Effector memory CD8-positive, alpha-beta T cell (primary cell): ENCODE measurements around the gene CDK10.
"Not testable (repeated sequence)": the region's sequence is repeated elsewhere in the genome, so short reads cannot be mapped to it uniquely, and the experiment has no call there.

ENCODE experiments used
- ATAC-seq: fragments of 150-1000 bp; cut with Tn5 transposase; replicated peaks from 2 replicates; pipeline ENCODE4 v1.10.0; 2021; ENCODE audit warnings: mild to moderate bottlenecking, moderate library complexity
- DNase-seq, 3 experiments: peaks; one replicate each; pipeline ENCODE4 v3.0.0; 2021
- H3K27ac Mint-ChIP-seq, 2 donors: one replicate each; pipeline ENCODE4 v1.8.0; 2022; ENCODE audit warnings: mild to moderate bottlenecking in 2 of 2, mixed read lengths in 2 of 2, moderate library complexity in 2 of 2
- H3K27me3 Mint-ChIP-seq, 2 donors: one replicate each; pipeline ENCODE4 v1.8.0; 2022; ENCODE audit warnings: mixed read lengths in 2 of 2
- H3K36me3 Mint-ChIP-seq: one replicate; pipeline ENCODE4 v1.8.0; 2022; ENCODE audit warnings: mild to moderate bottlenecking, moderate library complexity, mixed read lengths; ENCODE audit not compliant: insufficient read depth
- H3K4me1 Mint-ChIP-seq, 2 donors: one replicate each; pipeline ENCODE4 v1.8.0; 2022; ENCODE audit warnings: low read depth in 2 of 2, mixed read lengths in 2 of 2
- H3K4me3 Mint-ChIP-seq, 2 donors: one replicate each; pipeline ENCODE4 v1.8.0; 2022; ENCODE audit warnings: mild to moderate bottlenecking in 2 of 2, mixed read lengths in 2 of 2, moderate library complexity in 2 of 2
- H3K9me3 Mint-ChIP-seq, 2 donors: one replicate each; pipeline ENCODE4 v1.8.0; 2022; ENCODE audit warnings: mixed read lengths in 2 of 2

Gene CDK10

GRCh38 chr16:89672177-89672941 is 14.1 kb upstream of the CDK10 start:
- DNase-seq: no peak
- no peaks in the 10 kb centered on the region for H3K9me3 Mint-ChIP-seq
- no peaks in the 10 kb centered on the region for H3K36me3 Mint-ChIP-seq

GRCh38 chr16:89678258-89678657 is 8.2 kb upstream of the CDK10 start:
- H3K9me3 Mint-ChIP-seq: no peaks in the 10 kb centered on the region
- no peaks in the 10 kb centered on the region for H3K27me3 Mint-ChIP-seq
- no peak for DNase-seq
- H3K27ac Mint-ChIP-seq: no peak overlapping the region
- no peak for ATAC-seq
- H3K4me1 Mint-ChIP-seq: no peaks in the 10 kb centered on the region
- H3K4me3 Mint-ChIP-seq: no peak overlapping the region
- H3K36me3 Mint-ChIP-seq: no peaks in the 10 kb centered on the region

More at GRCh38 chr16:89672177-89672941, 14.1 kb upstream of the CDK10 start:
- Mint-ChIP-seq H3K4me1 (no peaks in the 10 kb centered on the region), H3K4me3 (no peak overlapping the region), H3K27me3 (no peaks in the 10 kb centered on the region), H3K27ac (no peak overlapping the region)
- no peak for ATAC-seq

GRCh38 chr16:89685916-89686315 is 573 bp upstream of the CDK10 start:
- Mint-ChIP-seq H3K27me3 (no peaks in the 10 kb centered on the region), H3K4me1 (peaks cover 12 to 16% of the 10 kb centered on the region in 2 donors), H3K27ac (peak overlapping the region in 1 of 2 donors; percentile 95), H3K9me3 (no peaks in the 10 kb centered on the region), H3K36me3 (peaks cover 15% of the 10 kb centered on the region), H3K4me3 (peak overlapping the region; percentile 92)
- ATAC-seq: no peak
- no peak for DNase-seq

GRCh38 chr16:89687092-89687940 is 827 bp downstream of the CDK10 start:
- Mint-ChIP-seq H3K9me3 (no peaks in the 10 kb centered on the region), H3K27ac (peak overlapping the region; percentile 88 to 95)
- no peak for DNase-seq

GRCh38 chr16:89688395-89688794 is 1.9 kb downstream of the CDK10 start:
- Mint-ChIP-seq H3K4me3 (peak overlapping the region; percentile 92), H3K27ac (no peak overlapping the region), H3K27me3 (no peaks in the 10 kb centered on the region), H3K36me3 (peaks cover 36% of the 10 kb centered on the region), H3K4me1 (peaks cover 12 to 16% of the 10 kb centered on the region in 2 donors), H3K9me3 (no peaks in the 10 kb centered on the region)
- DNase-seq (no peak), ATAC-seq (no peak)

More at GRCh38 chr16:89687092-89687940, 827 bp downstream of the CDK10 start:
- peak; percentile 53 for ATAC-seq
- Mint-ChIP-seq H3K27me3 (no peaks in the 10 kb centered on the region), H3K4me3 (peak overlapping the region; percentile 92), H3K36me3 (peaks cover 26% of the 10 kb centered on the region), H3K4me1 (peaks cover 12 to 16% of the 10 kb centered on the region in 2 donors)

DNA sequence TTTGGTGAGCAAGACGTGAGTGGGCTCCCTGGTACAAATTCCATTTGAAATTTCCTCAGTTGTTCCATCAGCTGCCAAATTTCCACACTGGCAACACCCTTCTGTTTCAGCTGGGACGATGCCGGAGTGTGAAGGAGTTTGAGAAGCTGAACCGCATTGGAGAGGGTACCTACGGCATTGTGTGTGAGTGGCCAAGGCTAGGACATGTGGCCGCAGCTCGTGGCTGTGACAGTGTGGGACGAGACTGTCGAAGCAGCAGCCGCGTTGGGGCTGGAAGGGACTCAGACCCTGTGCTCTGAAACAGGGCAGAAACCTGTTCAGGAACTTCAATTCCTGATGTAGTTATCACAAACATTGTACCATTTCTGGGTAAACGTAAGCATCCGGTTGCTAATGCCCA is 2.7 kb downstream of the CDK10 start:
- H3K27me3 Mint-ChIP-seq: no peaks in the 10 kb centered on the region
- H3K4me3 Mint-ChIP-seq: no peak overlapping the region
- H3K27ac Mint-ChIP-seq: no peak overlapping the region
- H3K9me3 Mint-ChIP-seq: no peaks in the 10 kb centered on the region
- DNase-seq (no peak), ATAC-seq (no peak)
- peaks cover 12 to 16% of the 10 kb centered on the region in 2 donors for H3K4me1 Mint-ChIP-seq
- peaks cover 44% of the 10 kb centered on the region for H3K36me3 Mint-ChIP-seq

GRCh38 chr16:89689621-89690020 is 3.1 kb downstream of the CDK10 start:
- not testable (repeated sequence) for H3K4me3 Mint-ChIP-seq, H3K27ac Mint-ChIP-seq, H3K9me3 Mint-ChIP-seq, DNase-seq, ATAC-seq, H3K27me3 Mint-ChIP-seq
- peaks cover 12 to 16% of the 10 kb centered on the region in 2 donors for H3K4me1 Mint-ChIP-seq
- peaks cover 44% of the 10 kb centered on the region for H3K36me3 Mint-ChIP-seq

DNA sequence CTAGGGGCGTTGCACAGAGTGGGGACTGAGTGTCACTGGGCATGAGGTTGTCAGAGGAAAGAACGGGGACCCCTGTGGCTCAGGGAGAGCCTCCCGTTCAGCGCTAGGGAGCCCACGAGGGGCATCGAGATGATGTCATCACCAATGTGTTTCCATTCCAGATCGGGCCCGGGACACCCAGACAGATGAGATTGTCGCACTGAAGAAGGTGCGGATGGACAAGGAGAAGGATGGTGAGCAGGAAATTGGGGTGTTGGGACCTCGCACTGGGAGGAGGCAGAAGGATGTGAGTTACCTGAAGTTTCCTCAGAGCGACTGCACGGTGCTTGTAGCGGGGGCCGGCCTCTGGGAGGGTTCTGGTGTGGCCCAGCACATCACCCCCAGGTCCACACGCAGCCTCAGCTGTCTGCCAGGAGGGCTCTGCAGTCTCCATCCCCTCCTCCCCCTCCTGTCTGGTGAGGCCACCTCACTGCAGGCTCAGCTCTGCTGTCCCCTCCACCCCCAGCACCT is 4.0 kb downstream of the CDK10 start:
- no peaks in the 10 kb centered on the region for H3K9me3 Mint-ChIP-seq
- H3K4me3 Mint-ChIP-seq: no peak overlapping the region
- peaks cover 12 to 22% of the 10 kb centered on the region in 2 donors for H3K4me1 Mint-ChIP-seq
- no peak for ATAC-seq
- peaks cover 51% of the 10 kb centered on the region for H3K36me3 Mint-ChIP-seq
- H3K27me3 Mint-ChIP-seq: no peaks in the 10 kb centered on the region
- H3K27ac Mint-ChIP-seq: peak overlapping the region in 1 of 2 donors; percentile 18
- DNase-seq: no peak

GRCh38 chr16:89691231-89691985 is 4.9 kb downstream of the CDK10 start:
- Mint-ChIP-seq H3K27ac (no peak overlapping the region), H3K4me3 (no peak overlapping the region), H3K36me3 (peaks cover 55% of the 10 kb centered on the region), H3K9me3 (no peaks in the 10 kb centered on the region), H3K27me3 (no peaks in the 10 kb centered on the region), H3K4me1 (peaks cover 10 to 28% of the 10 kb centered on the region in 2 donors)
- DNase-seq: no peak
- no peak for ATAC-seq

- H3K36me3 Mint-ChIP-seq: peaks cover 57% of the 10 kb centered on the region
- H3K4me3 Mint-ChIP-seq: no peak overlapping the region
- H3K27me3 Mint-ChIP-seq: no peaks in the 10 kb centered on the region
- no peaks in the 10 kb centered on the region for H3K9me3 Mint-ChIP-seq
- peaks cover 6 to 32% of the 10 kb centered on the region in 2 donors for H3K4me1 Mint-ChIP-seq
- no peak for ATAC-seq
- DNase-seq: no peak
- no peak overlapping the region for H3K27ac Mint-ChIP-seq
Observed at GRCh38 chr16:89691986-89692569, 5.6 kb downstream of the CDK10 start.

GRCh38 chr16:89693289-89693731 is 6.8 kb downstream of the CDK10 start:
- DNase-seq: no peak
- Mint-ChIP-seq H3K9me3 (no peaks in the 10 kb centered on the region), H3K27me3 (no peaks in the 10 kb centered on the region), H3K36me3 (peaks cover 62% of the 10 kb centered on the region), H3K4me3 (no peak overlapping the region), H3K27ac (peak overlapping the region; percentile 22 to 35), H3K4me1 (peaks cover 0 to 24% of the 10 kb centered on the region in 2 donors)
- no peak for ATAC-seq

DNA sequence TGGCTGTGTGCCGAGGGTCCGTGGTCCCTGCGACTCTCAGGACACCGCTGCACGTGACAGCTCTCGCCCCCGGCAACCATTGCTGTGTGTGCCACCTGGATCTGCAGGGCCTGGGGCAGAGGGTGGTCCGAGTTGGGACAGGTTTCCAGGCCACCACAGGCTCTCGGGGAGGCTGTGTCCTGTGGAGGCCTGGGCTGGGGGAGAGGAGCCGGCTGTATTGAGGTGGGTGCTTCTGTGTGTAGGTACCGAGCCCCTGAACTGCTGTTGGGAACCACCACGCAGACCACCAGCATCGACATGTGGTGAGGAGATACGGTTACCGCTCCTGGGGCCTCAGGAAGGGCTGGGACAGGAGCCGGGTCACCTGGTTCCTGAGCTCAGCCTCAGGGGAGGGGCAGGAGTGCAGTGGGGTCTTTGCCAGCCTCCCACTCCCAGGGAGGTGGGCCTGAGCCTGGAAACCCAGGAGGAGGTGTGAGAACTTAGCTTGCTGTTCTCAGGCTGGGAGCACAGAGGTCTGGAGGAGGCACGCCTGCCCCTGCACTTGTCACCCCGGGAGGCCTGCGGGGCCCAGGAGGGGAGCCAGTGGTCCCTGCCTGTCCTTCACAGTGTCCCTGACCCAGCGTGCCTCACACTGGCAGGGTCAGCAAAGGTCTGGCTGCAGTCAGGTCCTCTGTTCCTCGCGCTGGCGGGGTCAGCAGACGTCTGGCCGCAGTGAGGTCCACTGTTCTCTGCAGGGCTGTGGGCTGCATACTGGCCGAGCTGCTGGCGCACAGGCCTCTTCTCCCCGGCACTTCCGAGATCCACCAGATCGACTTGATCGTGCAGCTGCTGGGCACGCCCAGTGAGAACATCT is 7.7 kb downstream of the CDK10 start:
- ATAC-seq (no peak), DNase-seq (no peak)
- Mint-ChIP-seq H3K4me3 (peak overlapping the region in 1 of 2 donors; percentile 36), H3K9me3 (no peaks in the 10 kb centered on the region), H3K27ac (peak overlapping the region; percentile 22 to 35), H3K36me3 (peaks cover 70% of the 10 kb centered on the region), H3K4me1 (peaks cover 0 to 26% of the 10 kb centered on the region in 2 donors), H3K27me3 (no peaks in the 10 kb centered on the region)
